Measurements from ENCODE around the gene CWC22. TPM values are rescaled to one million over a fixed set of nuclear protein-coding genes. Genes with fewer than 3 reads are reported as not detected.
"Not testable (repeated sequence)": the region's sequence is repeated elsewhere in the genome, so short reads cannot be mapped to it uniquely, and the experiment has no call there.

CWC22 gene
- total RNA-seq, 1 donor: 17.3 TPM

GRCh38 chr2:180016937-180017336 lies 9.8 kb upstream of the CWC22 start:
- H3K4me3 ChIP-seq (ENCODE audit: low read depth, low read length): no peak overlapping the region
- DNase-seq (ENCODE audit: low read depth): no peak
- no peak for TF ChIP-seq CTCF (IDR thresholded peaks at IDR 0.05; ENCODE audit: insufficient read depth, low read depth, low read length)

GRCh38 chr2:180015951-180016709 lies 9.0 kb upstream of the CWC22 start:
- DNase-seq (ENCODE audit: low read depth): peak; percentile 79
- TF ChIP-seq CTCF (IDR thresholded peaks at IDR 0.05; ENCODE audit: insufficient read depth, low read depth, low read length): no peak
- peak overlapping the region; percentile 13 for H3K4me3 ChIP-seq (ENCODE audit: low read depth, low read length)

- no peak overlapping the region for H3K4me3 ChIP-seq (ENCODE audit: low read depth, low read length)
- peak; percentile 61 for DNase-seq (ENCODE audit: low read depth)
- no peak for TF ChIP-seq CTCF (IDR thresholded peaks at IDR 0.05; ENCODE audit: insufficient read depth, low read depth, low read length)
Measured at GRCh38 chr2:180012523-180012922, 5.4 kb upstream of the CWC22 start.

- DNase-seq (ENCODE audit: low read depth): no peak
- no peak overlapping the region for H3K4me3 ChIP-seq (ENCODE audit: low read depth, low read length)
- no peak for TF ChIP-seq CTCF (IDR thresholded peaks at IDR 0.05; ENCODE audit: insufficient read depth, low read depth, low read length)
Measured at GRCh38 chr2:180010701-180011100, 3.6 kb upstream of the CWC22 start.

GRCh38 chr2:180006231-180006630 lies 866 bp downstream of the CWC22 start:
- no peak for TF ChIP-seq CTCF (IDR thresholded peaks at IDR 0.05; ENCODE audit: insufficient read depth, low read depth, low read length)
- DNase-seq (ENCODE audit: low read depth): no peak
- H3K4me3 ChIP-seq (ENCODE audit: low read depth, low read length): peak overlapping the region; percentile 95

GRCh38 chr2:180005465-180005864 lies 1.6 kb downstream of the CWC22 start:
- not testable (repeated sequence) for H3K4me3 ChIP-seq (ENCODE audit: low read depth, low read length); DNase-seq (ENCODE audit: low read depth)

GRCh38 chr2:180004731-180005130 lies 2.4 kb downstream of the CWC22 start:
- no peak for TF ChIP-seq CTCF (IDR thresholded peaks at IDR 0.05; ENCODE audit: insufficient read depth, low read depth, low read length)
- H3K4me3 ChIP-seq (ENCODE audit: low read depth, low read length): no peak overlapping the region
- DNase-seq (ENCODE audit: low read depth): no peak

Data from fibroblast of villous mesenchyme (primary cell).